Astrocyte (in vitro differentiated cells and primary cell): ENCODE measurements around the gene ISG15. TPM values are rescaled to one million over a fixed set of nuclear protein-coding genes. Genes with fewer than 3 reads are reported as not detected.
A peak's percentile ranks its signal among the peaks of the same experiment; 100 is the strongest.
"Not testable (repeated sequence)": the region's sequence is repeated elsewhere in the genome, so short reads cannot be mapped to it uniquely, and the experiment has no call there.

Experiments
- DNase-seq: peaks from one replicate; pipeline ENCODE4 v3.0.0-alpha.2; 2010; ENCODE audit warnings: low read depth
- FAIRE-seq: peaks from 2 replicates; lab custom pipeline; 2011; peaks lifted over from hg19 to GRCh38; lab: Jason Lieb, UNC
- H2AFZ ChIP-seq: 2 replicates; pipeline ENCODE4 v1.6.0; 2012; ENCODE audit warnings: low read depth, low read length, inconsistent platforms
- H3K27ac ChIP-seq: 2 replicates; pipeline ENCODE4 v1.5.1; 2011; ENCODE audit warnings: low read depth, low read length, inconsistent platforms
- H3K27me3 ChIP-seq: 2 replicates; pipeline ENCODE4 v1.6.0; 2011; ENCODE audit warnings: low read length, inconsistent platforms; ENCODE audit not compliant: insufficient read depth
- H3K36me3 ChIP-seq: 2 replicates; pipeline ENCODE4 v1.5.1; 2011; ENCODE audit warnings: low read length, inconsistent platforms; ENCODE audit not compliant: insufficient read depth
- H3K4me1 ChIP-seq: 2 replicates; pipeline ENCODE4 v1.5.1; 2011; ENCODE audit warnings: low read length, inconsistent platforms; ENCODE audit not compliant: insufficient read depth
- H3K4me2 ChIP-seq: 2 replicates; pipeline ENCODE4 v1.6.0; 2012; ENCODE audit warnings: low read length, inconsistent platforms
- H3K4me3 ChIP-seq: 2 replicates; pipeline ENCODE4 v1.5.1; 2011; ENCODE audit warnings: low read depth, mild to moderate bottlenecking, low read length, inconsistent platforms; ENCODE audit not compliant: insufficient read depth
- H3K79me2 ChIP-seq: 2 replicates; pipeline ENCODE4 v1.6.0; 2012; ENCODE audit warnings: mild to moderate bottlenecking, low read length, inconsistent platforms; ENCODE audit not compliant: insufficient read depth
- H3K9ac ChIP-seq: 2 replicates; pipeline ENCODE4 v1.6.0; 2012; ENCODE audit warnings: mild to moderate bottlenecking, low read length, inconsistent platforms
- H3K9me3 ChIP-seq: 2 replicates; pipeline ENCODE4 v1.5.1; 2012; ENCODE audit warnings: low read depth, mild to moderate bottlenecking, low read length, inconsistent platforms; ENCODE audit not compliant: insufficient read depth
- H4K20me1 ChIP-seq: 2 replicates; pipeline ENCODE4 v1.6.0; 2012; ENCODE audit warnings: low read length, inconsistent platforms; ENCODE audit not compliant: insufficient read depth
- H3K27ac Mint-ChIP-seq: one replicate; pipeline ENCODE4 v1.8.0; 2021; ENCODE audit warnings: mild to moderate bottlenecking, mixed read lengths; ENCODE audit not compliant: unreplicated experiment
- H3K27me3 Mint-ChIP-seq: one replicate; pipeline ENCODE4 v1.8.0; 2021; ENCODE audit warnings: low read depth, mixed read lengths; ENCODE audit not compliant: unreplicated experiment
- H3K36me3 Mint-ChIP-seq: one replicate; pipeline ENCODE4 v1.8.0; 2021; ENCODE audit warnings: low read depth, mixed read lengths; ENCODE audit not compliant: unreplicated experiment
- H3K4me1 Mint-ChIP-seq: one replicate; pipeline ENCODE4 v1.8.0; 2021; ENCODE audit warnings: low read depth, mixed read lengths; ENCODE audit not compliant: unreplicated experiment
- H3K4me3 Mint-ChIP-seq: one replicate; pipeline ENCODE4 v1.8.0; 2021; ENCODE audit warnings: mild to moderate bottlenecking, moderate library complexity, mixed read lengths; ENCODE audit not compliant: unreplicated experiment
- H3K9me3 Mint-ChIP-seq: one replicate; pipeline ENCODE4 v1.8.0; 2021; ENCODE audit warnings: mild to moderate bottlenecking, mixed read lengths; ENCODE audit not compliant: unreplicated experiment
- CTCF ChIP-seq: IDR thresholded peaks from 2 replicates; pipeline ENCODE4 v1.5.1; 2011; ENCODE audit warnings: low read depth, mild to moderate bottlenecking, inconsistent platforms, low read length, moderate library complexity; ENCODE audit not compliant: insufficient read depth
- EZH2 ChIP-seq: IDR thresholded peaks from 2 replicates; pipeline ENCODE4 v1.6.1; 2012; ENCODE audit warnings: mild to moderate bottlenecking, low read length, inconsistent platforms; ENCODE audit not compliant: insufficient read depth
- total RNA-seq: library from RNA; stranded (reverse); gene quantifications from 2 replicates; pipeline ENCODE4 v1.2.1, GENCODE V29; 2021

The ISG15 gene
- total RNA-seq, 1 donor from 2014 or later: 1,830 TPM

- TF ChIP-seq CTCF (no peak), EZH2 (no peak)
- H3K4me1 Mint-ChIP-seq: peaks cover 8% of the 10 kb centered on the region
- no peaks in the 10 kb centered on the region for H3K27me3 Mint-ChIP-seq
- Histone ChIP-seq H3K4me2 (peak overlapping the region; percentile 85), H3K27me3 (no peaks in the 10 kb centered on the region), H3K27ac (no peak overlapping the region), H3K9me3 (no peaks in the 10 kb centered on the region), H2AFZ (peak overlapping the region; percentile 82), H3K4me1 (peaks cover 9% of the 10 kb centered on the region), H3K4me3 (peak overlapping the region; percentile 70), H3K9ac (peak overlapping the region; percentile 80), H3K79me2 (no peaks in the 10 kb centered on the region), H3K36me3 (no peaks in the 10 kb centered on the region), H4K20me1 (no peaks in the 10 kb centered on the region)
- FAIRE-seq: no peak
- DNase-seq: no peak
- H3K9me3 Mint-ChIP-seq: no peaks in the 10 kb centered on the region
- peaks cover 12% of the 10 kb centered on the region for H3K36me3 Mint-ChIP-seq
- peak overlapping the region; percentile 93 for H3K4me3 Mint-ChIP-seq
- peak overlapping the region; percentile 97 for H3K27ac Mint-ChIP-seq
Observed at GRCh38 chr1:1013922-1014648, 788 bp downstream of the ISG15 start.

DNA sequence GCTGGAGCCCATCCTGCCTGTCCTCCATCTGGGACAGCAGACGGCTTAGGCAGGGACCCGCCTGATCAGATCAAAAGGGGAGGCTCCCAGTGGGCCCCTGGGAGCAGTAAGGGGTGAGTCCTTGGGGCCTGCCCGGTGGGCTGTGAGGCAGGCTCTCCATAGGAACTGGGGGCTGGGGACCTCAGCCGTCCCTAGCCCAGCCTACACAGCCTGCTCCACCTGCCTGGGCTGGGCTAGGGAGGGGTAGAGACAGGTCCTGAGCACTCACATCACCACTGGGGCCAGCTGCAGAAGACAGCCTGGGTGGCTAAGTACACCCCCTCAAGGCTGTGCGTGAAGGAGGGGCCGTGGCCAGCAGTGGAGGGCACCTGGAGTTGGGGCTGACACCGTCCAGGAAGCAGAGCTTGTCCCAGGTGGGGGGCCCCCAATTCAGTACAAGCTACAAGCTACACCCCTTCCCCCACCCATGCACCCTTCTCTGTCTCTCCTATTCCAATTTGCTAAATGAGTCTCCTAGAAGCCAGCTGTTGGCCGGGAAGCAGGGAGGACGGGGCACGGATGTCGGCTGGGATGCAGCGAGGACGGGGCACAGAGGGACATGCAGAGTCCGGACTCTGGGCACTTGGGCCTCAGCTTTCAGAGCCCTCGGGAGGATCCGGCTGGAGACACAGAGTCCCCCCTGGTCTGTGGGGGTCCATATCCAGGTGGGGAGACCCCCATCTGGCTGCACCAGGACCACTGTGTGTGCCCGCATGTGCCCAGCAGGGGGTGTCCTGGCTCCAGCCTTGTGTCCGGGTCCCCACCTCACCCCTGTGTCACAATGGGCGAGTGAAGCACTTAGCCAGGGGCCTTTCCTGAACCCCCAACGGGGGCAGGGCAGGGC is 1.7 kb downstream of the ISG15 start:
- no peaks in the 10 kb centered on the region for H3K27me3 Mint-ChIP-seq
- peaks cover 9% of the 10 kb centered on the region for H3K4me1 ChIP-seq
- peak overlapping the region; percentile 93 for H3K4me3 Mint-ChIP-seq
- FAIRE-seq: no peak
- no peaks in the 10 kb centered on the region for H3K9me3 ChIP-seq
- H3K36me3 ChIP-seq: no peaks in the 10 kb centered on the region
- no peaks in the 10 kb centered on the region for H3K9me3 Mint-ChIP-seq
- TF ChIP-seq EZH2 (no peak), CTCF (peak; percentile 8)
- no peak overlapping the region for H3K4me3 ChIP-seq
- no peak overlapping the region for H2AFZ ChIP-seq
- no peak for DNase-seq
- peaks cover 11% of the 10 kb centered on the region for H3K36me3 Mint-ChIP-seq
- H4K20me1 ChIP-seq: no peaks in the 10 kb centered on the region
- no peaks in the 10 kb centered on the region for H3K27me3 ChIP-seq
- H3K79me2 ChIP-seq: no peaks in the 10 kb centered on the region
- H3K27ac Mint-ChIP-seq: peak overlapping the region; percentile 97
- H3K27ac ChIP-seq: no peak overlapping the region
- peak overlapping the region; percentile 85 for H3K4me2 ChIP-seq
- H3K4me1 Mint-ChIP-seq: peaks cover 8% of the 10 kb centered on the region
- H3K9ac ChIP-seq: peak overlapping the region; percentile 80

GRCh38 chr1:1017397-1018320 is 4.4 kb downstream of the ISG15 start:
- DNase-seq, H3K27me3 ChIP-seq, H3K4me2 ChIP-seq, H3K9me3 ChIP-seq, H3K9me3 Mint-ChIP-seq, H3K27ac ChIP-seq, FAIRE-seq, H3K36me3 Mint-ChIP-seq, H3K4me3 ChIP-seq, H3K9ac ChIP-seq, H3K27me3 Mint-ChIP-seq, H4K20me1 ChIP-seq, H3K36me3 ChIP-seq, H2AFZ ChIP-seq: not testable (repeated sequence)
- peaks cover 18% of the 10 kb centered on the region for H3K79me2 ChIP-seq
- H3K27ac Mint-ChIP-seq: peak overlapping the region; percentile 34
- H3K4me1 ChIP-seq: peaks cover 22% of the 10 kb centered on the region
- H3K4me3 Mint-ChIP-seq: peak overlapping the region; percentile 34
- peaks cover 16% of the 10 kb centered on the region for H3K4me1 Mint-ChIP-seq

DNA sequence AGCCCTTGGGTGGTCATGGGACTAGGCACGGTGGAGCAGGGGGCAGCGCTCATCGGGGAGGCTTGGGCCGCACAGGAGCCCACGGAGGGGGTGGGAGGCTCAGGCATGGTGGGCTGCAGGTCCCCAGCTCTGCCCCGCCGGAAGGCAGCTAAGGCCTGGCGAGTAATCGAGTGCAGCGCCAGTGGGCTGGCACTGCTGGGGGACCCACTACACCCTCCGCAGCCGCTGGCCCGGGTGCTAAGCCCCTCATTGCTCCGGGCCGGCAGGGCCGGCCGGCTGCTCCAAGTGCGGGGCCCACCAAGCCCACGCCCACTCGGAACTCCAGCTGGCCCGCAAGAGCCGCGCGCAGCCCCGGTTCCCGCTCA is 5.0 kb downstream of the ISG15 start:
- not testable (repeated sequence) for H2AFZ ChIP-seq, H3K4me2 ChIP-seq, H3K9me3 Mint-ChIP-seq, H3K36me3 ChIP-seq, H3K27me3 Mint-ChIP-seq, FAIRE-seq, H3K36me3 Mint-ChIP-seq, H3K4me3 ChIP-seq, H3K27me3 ChIP-seq, H3K27ac Mint-ChIP-seq, H3K9ac ChIP-seq, H3K4me3 Mint-ChIP-seq, H3K9me3 ChIP-seq, DNase-seq, H3K27ac ChIP-seq
- peaks cover 15% of the 10 kb centered on the region for H4K20me1 ChIP-seq
- H3K4me1 ChIP-seq: peaks cover 29% of the 10 kb centered on the region
- peaks cover 25% of the 10 kb centered on the region for H3K79me2 ChIP-seq
- H3K4me1 Mint-ChIP-seq: peaks cover 19% of the 10 kb centered on the region
